A549 (cell line): ENCODE measurements around the gene SLC22A23. TPM values are rescaled to one million over a fixed set of nuclear protein-coding genes. Genes with fewer than 3 reads are reported as not detected.
A peak's percentile ranks its signal among the peaks of the same experiment; 100 is the strongest.

Source experiments
- ATAC-seq, 2 experiments: fragments of 200-7000 bp in 1 of 2; fragments of >200 bp in 1 of 2; cut with Nextera tagmentation in 1 of 2; cut with Tn5 transposase in 1 of 2; 3 replicates each; pipeline versions ENCODE4 v1.8.0 to v1.9.1; 2018 to 2020; ENCODE audit warnings: mild to moderate bottlenecking in 1 of 2, moderate library complexity in 1 of 2
- CTCF ChIA-PET: fragments of 300-600 bp; sonication (Branson Sonifier 250); formaldehyde crosslinking; extraction: SDS; loops from one replicate; lab custom pipeline; 2021; ENCODE audit warnings: antibody characterized with exemption, inconsistent platforms; lab: Yijun Ruan, JAX
- POLR2A ChIA-PET: fragments of 350-600 bp; formaldehyde crosslinking; extraction: SDS; loops from one replicate; lab custom pipeline; 2021; ENCODE audit warnings: antibody characterized with exemption, inconsistent platforms; lab: Yijun Ruan, JAX
- DNase-seq, 2 experiments: peaks; one replicate each; pipeline versions ENCODE4 v3.0.0 to v3.0.0-alpha.2; 2011 to 2016; ENCODE audit warnings: low read depth in 1 of 2, low spot score in 1 of 2
- FAIRE-seq: peaks from 2 replicates; lab custom pipeline; 2011; peaks lifted over from hg19 to GRCh38; lab: Jason Lieb, UNC
- H3K27ac ChIP-seq, 2 experiments: fragments of >200 bp; sonication (Bioruptor Twin); formaldehyde crosslinking; 3 replicates each; pipeline ENCODE4 v1.5.1; 2016 to 2017
- H3K4me1 ChIP-seq: fragments of >200 bp; sonication (Bioruptor Twin); formaldehyde crosslinking; 3 replicates; pipeline ENCODE4 v1.6.1; 2016
- H3K4me2 ChIP-seq: fragments of >200 bp; sonication (Bioruptor Twin); formaldehyde crosslinking; 3 replicates; pipeline ENCODE4 v1.6.1; 2016
- H3K4me3 ChIP-seq: fragments of >200 bp; sonication (Bioruptor Twin); formaldehyde crosslinking; 3 replicates; pipeline ENCODE4 v1.5.1; 2016
- H3K9me3 ChIP-seq: fragments of >200 bp; sonication (Bioruptor Twin); formaldehyde crosslinking; 3 replicates; pipeline ENCODE4 v1.6.1; 2016
- CBX2 ChIP-seq: fragments of 200-600 bp; sonication (generic); IDR thresholded peaks from 2 replicates; pipeline ENCODE4 v1.6.1; 2016; ENCODE audit warnings: low read depth, mild to moderate bottlenecking, borderline replicate concordance
- CEBPB ChIP-seq, 2 experiments: fragments of >200 bp in 1 of 2; sonication (Bioruptor Twin) in 1 of 2; formaldehyde crosslinking in 1 of 2; IDR thresholded peaks; 2 replicates each; pipeline ENCODE4 v1.6.1; 2012 to 2016
- CHD2 ChIP-seq: fragments of 150-350 bp; IDR thresholded peaks from 2 replicates; pipeline ENCODE4 v1.6.1; 2014; ENCODE audit warnings: low read length; ENCODE audit not compliant: partially characterized antibody
- EHMT2 ChIP-seq: fragments of 200-600 bp; sonication (generic); IDR thresholded peaks from 2 replicates; pipeline ENCODE4 v1.6.1; 2016; ENCODE audit warnings: antibody characterized with exemption, low read depth, mild to moderate bottlenecking, moderate library complexity
- FOSL2 ChIP-seq, 2 experiments: fragments of 450-650 bp in 1 of 2; fragments of >200 bp in 1 of 2; sonication (Bioruptor Twin) in 1 of 2; formaldehyde crosslinking; IDR thresholded peaks; 2 replicates each; pipeline versions ENCODE4 v1.5.0 to v1.6.1; 2016 to 2020; ENCODE audit warnings: mild to moderate bottlenecking in 1 of 2, moderate library complexity in 1 of 2
- GATA3 ChIP-seq: IDR thresholded peaks from 2 replicates; pipeline ENCODE4 v1.6.1; 2012; ENCODE audit warnings: borderline replicate concordance
- HDAC2 ChIP-seq: fragments of 200-600 bp; sonication (generic); IDR thresholded peaks from 2 replicates; pipeline ENCODE4 v1.6.1; 2016
- HOXA7 ChIP-seq: fragments of 250-450 bp; sonication (Bioruptor Pico); IDR thresholded peaks from 2 replicates; pipeline ENCODE4 v1.5.0; 2020; ENCODE audit warnings: mild to moderate bottlenecking, moderate library complexity
- JUNB ChIP-seq: fragments of >200 bp; sonication (Bioruptor Twin); formaldehyde crosslinking; IDR thresholded peaks from 2 replicates; pipeline ENCODE4 v1.6.1; 2016
- KDM1A ChIP-seq: fragments of 200-600 bp; sonication (generic); IDR thresholded peaks from 2 replicates; pipeline ENCODE4 v1.6.1; 2016; ENCODE audit warnings: low read depth, mild to moderate bottlenecking
- MYC ChIP-seq: IDR thresholded peaks from 2 replicates; pipeline ENCODE4 v1.6.1; 2012; ENCODE audit warnings: mild to moderate bottlenecking, inconsistent platforms, low read length, improper control_type of control experiment, borderline replicate concordance
- NFE2L2 ChIP-seq: fragments of 150-350 bp; conservative IDR thresholded peaks from 2 replicates; pipeline ENCODE4 v1.6.1; 2014; ENCODE audit warnings: low read length
- POLR2A ChIP-seq: IDR thresholded peaks from 2 replicates; pipeline ENCODE4 v1.6.1; 2012; ENCODE audit warnings: mild to moderate bottlenecking, low read length
- SMC3 ChIP-seq: fragments of >200 bp; sonication (Bioruptor Twin); formaldehyde crosslinking; IDR thresholded peaks from 3 replicates; pipeline ENCODE4 v1.6.1; 2018; ENCODE audit warnings: inconsistent platforms
- SREBF2 ChIP-seq: fragments of 450-650 bp; IDR thresholded peaks from 2 replicates; pipeline ENCODE4 v1.6.1; 2014; ENCODE audit warnings: mild to moderate bottlenecking, moderate library complexity
- TFCP2L1 ChIP-seq: fragments of 250-450 bp; sonication (Bioruptor Pico); IDR thresholded peaks from 2 replicates; pipeline ENCODE4 v1.5.0; 2021; ENCODE audit warnings: mild to moderate bottlenecking
- TP53 ChIP-seq: fragments of 250-450 bp; sonication (Bioruptor Pico); IDR thresholded peaks from 2 replicates; pipeline ENCODE4 v1.5.0; 2021; ENCODE audit warnings: mild to moderate bottlenecking, moderate library complexity
- ZC3H11A ChIP-seq: fragments of 450-650 bp; IDR thresholded peaks from 2 replicates; pipeline ENCODE4 v1.6.1; 2014; ENCODE audit warnings: antibody characterized with exemption, mild to moderate bottlenecking
- ZNF302 ChIP-seq: fragments of 250-450 bp; sonication (Bioruptor Pico); IDR thresholded peaks from 2 replicates; pipeline ENCODE4 v1.9.0; 2021; ENCODE audit warnings: inconsistent platforms, mild to moderate bottlenecking, moderate library complexity
- whole genome bisulfite sequencing: methylation state at CpG from one replicate; pipeline ENCODE4 v1.1.6; 2017; ENCODE audit errors: missing lambda C conversion rate; 5-methylcytosine and 5-hydroxymethylcytosine counted together
- polyA plus RNA-seq, 4 experiments: library from polyadenylated mRNA; depleted of rRNA in 3 of 4; stranded (reverse); fragments of >200 nt; fragmentation: RNase III in 1 of 4; extraction: RNeasy Plus Mini Kit Qiagen cat#74134 plus additional on column Dnase treatment in 1 of 4; gene quantifications; 2 replicates in 3 of 4; 3 replicates in 1 of 4; pipeline ENCODE4 v1.2.3, GENCODE V29; 2011 to 2017
- TF ChIP-seq, protein P1 (sequence below): fragments of 200-600 bp; sonication (generic); IDR thresholded peaks from 2 replicates; pipeline ENCODE4 v1.6.1; 2016; ENCODE audit warnings: antibody characterized with exemption, mild to moderate bottlenecking, moderate library complexity
- TF ChIP-seq, protein P2 (sequence below): fragments of >200 bp; sonication (Bioruptor Twin); formaldehyde crosslinking; IDR thresholded peaks from 2 replicates; pipeline ENCODE4 v1.6.1; 2016
- TF ChIP-seq, protein P3 (sequence below): fragments of 450-650 bp; IDR thresholded peaks from 2 replicates; pipeline ENCODE4 v1.6.1; 2014; ENCODE audit warnings: antibody characterized with exemption
- TF ChIP-seq, protein P4 (sequence below): IDR thresholded peaks from 2 replicates; pipeline ENCODE4 v1.6.1; 2012
- TF ChIP-seq, protein P5 (sequence below): fragments of 250-450 bp; sonication (Bioruptor Pico); IDR thresholded peaks from 2 replicates; pipeline ENCODE4 v1.5.0; 2020; ENCODE audit warnings: low read depth, mild to moderate bottlenecking, moderate library complexity
- TF ChIP-seq, protein P6 (sequence below): fragments of 150-350 bp; IDR thresholded peaks from 2 replicates; pipeline ENCODE4 v1.6.1; 2014; ENCODE audit warnings: low read depth, mild to moderate bottlenecking, low read length
- TF ChIP-seq, protein P7 (sequence below): fragments of >200 bp; sonication (Bioruptor Twin); formaldehyde crosslinking; IDR thresholded peaks from 3 replicates; pipeline ENCODE4 v1.6.1; 2016
- TF ChIP-seq, protein P8 (sequence below): IDR thresholded peaks from 2 replicates; pipeline ENCODE4 v1.6.1; 2012; ENCODE audit warnings: low read depth, borderline replicate concordance

The SLC22A23 gene
- polyA plus RNA-seq, 2 of the 4 experiments (the other 2 are of a cell fraction), result 4.4 to 6.2 TPM

DNA sequence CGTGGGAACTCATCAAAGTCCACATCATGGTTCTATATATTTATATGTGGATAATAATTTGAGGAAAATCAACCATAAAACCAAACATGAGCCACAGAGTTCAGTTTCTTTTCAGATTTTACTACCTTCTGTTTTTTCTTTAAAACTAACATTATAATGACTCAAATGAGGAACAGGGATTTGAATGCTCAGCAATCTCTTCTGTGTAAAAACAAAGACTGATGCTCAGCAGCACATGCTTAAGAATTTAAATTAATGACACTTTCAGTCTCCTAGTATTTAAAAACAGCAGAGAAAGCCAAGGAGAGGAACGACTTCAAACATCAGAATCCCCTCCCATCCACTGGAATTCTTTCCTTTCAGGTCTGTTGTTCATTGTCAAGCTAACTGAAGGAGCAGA, 125.4 kb downstream of the SLC22A23 start (continued):
- TF ChIP-seq, protein P1, sequence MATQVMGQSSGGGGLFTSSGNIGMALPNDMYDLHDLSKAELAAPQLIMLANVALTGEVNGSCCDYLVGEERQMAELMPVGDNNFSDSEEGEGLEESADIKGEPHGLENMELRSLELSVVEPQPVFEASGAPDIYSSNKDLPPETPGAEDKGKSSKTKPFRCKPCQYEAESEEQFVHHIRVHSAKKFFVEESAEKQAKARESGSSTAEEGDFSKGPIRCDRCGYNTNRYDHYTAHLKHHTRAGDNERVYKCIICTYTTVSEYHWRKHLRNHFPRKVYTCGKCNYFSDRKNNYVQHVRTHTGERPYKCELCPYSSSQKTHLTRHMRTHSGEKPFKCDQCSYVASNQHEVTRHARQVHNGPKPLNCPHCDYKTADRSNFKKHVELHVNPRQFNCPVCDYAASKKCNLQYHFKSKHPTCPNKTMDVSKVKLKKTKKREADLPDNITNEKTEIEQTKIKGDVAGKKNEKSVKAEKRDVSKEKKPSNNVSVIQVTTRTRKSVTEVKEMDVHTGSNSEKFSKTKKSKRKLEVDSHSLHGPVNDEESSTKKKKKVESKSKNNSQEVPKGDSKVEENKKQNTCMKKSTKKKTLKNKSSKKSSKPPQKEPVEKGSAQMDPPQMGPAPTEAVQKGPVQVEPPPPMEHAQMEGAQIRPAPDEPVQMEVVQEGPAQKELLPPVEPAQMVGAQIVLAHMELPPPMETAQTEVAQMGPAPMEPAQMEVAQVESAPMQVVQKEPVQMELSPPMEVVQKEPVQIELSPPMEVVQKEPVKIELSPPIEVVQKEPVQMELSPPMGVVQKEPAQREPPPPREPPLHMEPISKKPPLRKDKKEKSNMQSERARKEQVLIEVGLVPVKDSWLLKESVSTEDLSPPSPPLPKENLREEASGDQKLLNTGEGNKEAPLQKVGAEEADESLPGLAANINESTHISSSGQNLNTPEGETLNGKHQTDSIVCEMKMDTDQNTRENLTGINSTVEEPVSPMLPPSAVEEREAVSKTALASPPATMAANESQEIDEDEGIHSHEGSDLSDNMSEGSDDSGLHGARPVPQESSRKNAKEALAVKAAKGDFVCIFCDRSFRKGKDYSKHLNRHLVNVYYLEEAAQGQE, result no peak
- TF ChIP-seq EHMT2 (no peak), CBX2 (no peak), JUNB (no peak), HDAC2 (no peak), FOSL2 (IDR thresholded peaks at IDR 0.05) (no peak), FOSL2 (CRISPR knock-in tag; IDR thresholded peaks at IDR 0.05) (no peak), NFE2L2 (no peak), CHD2 (no peak), SMC3 (no peak)
- TF ChIP-seq, protein P2, sequence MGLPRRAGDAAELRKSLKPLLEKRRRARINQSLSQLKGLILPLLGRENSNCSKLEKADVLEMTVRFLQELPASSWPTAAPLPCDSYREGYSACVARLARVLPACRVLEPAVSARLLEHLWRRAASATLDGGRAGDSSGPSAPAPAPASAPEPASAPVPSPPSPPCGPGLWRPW, result no peak
- TF ChIP-seq, all 56 proteins: peak for 0

DNA sequence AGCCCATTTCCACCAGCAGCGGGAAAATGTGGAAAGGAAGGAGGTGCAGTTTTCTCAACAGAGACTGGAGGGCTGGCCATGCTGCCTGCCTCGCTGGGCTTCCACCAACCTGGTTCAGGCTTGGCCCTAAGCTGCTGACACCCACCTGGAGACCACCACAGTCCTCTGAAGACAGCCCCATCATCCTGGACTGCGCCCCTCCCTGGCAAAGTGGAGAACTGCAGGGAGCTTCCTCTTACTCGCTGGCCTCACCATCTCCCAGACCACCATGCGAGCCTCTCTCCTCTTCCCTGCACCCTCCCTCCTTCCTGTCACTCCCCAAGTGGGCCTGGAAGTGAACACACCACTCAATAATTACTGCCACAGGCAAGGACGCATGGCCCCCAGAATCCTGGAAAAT, 126.7 kb downstream of the SLC22A23 start:
- CTCF ChIA-PET, result interaction anchor here (0.9 to 1.5 kb wide), 3 partner anchors 9 to 126 kb away, joined by 3 to 4 read pairs (median 3); partner anchors contain the start of gene SLC22A23
- POLR2A ChIA-PET, result no interaction called here
- Histone ChIP-seq H3K4me2 (no peak overlapping the region), H3K9me3 (no peaks in the 10 kb centered on the region), H3K27ac (0 out of 6 replicates have a peak overlapping the region, but pooled peaks of 1 of the 2 experiments have one; percentile 12)
- ATAC-seq, result no peak
- TF ChIP-seq, protein P3, sequence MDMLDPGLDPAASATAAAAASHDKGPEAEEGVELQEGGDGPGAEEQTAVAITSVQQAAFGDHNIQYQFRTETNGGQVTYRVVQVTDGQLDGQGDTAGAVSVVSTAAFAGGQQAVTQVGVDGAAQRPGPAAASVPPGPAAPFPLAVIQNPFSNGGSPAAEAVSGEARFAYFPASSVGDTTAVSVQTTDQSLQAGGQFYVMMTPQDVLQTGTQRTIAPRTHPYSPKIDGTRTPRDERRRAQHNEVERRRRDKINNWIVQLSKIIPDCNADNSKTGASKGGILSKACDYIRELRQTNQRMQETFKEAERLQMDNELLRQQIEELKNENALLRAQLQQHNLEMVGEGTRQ, result no peak
- TF ChIP-seq MYC (no peak), TP53 (CRISPR knock-in tag) (no peak), GATA3 (no peak), SREBF2 (no peak), POLR2A (no peak)
- TF ChIP-seq, protein P4, sequence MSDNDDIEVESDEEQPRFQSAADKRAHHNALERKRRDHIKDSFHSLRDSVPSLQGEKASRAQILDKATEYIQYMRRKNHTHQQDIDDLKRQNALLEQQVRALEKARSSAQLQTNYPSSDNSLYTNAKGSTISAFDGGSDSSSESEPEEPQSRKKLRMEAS, result no peak
- TF ChIP-seq, protein P5, sequence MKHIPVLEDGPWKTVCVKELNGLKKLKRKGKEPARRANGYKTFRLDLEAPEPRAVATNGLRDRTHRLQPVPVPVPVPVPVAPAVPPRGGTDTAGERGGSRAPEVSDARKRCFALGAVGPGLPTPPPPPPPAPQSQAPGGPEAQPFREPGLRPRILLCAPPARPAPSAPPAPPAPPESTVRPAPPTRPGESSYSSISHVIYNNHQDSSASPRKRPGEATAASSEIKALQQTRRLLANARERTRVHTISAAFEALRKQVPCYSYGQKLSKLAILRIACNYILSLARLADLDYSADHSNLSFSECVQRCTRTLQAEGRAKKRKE, result no peak
- TF ChIP-seq, all 56 proteins: peak for 0
- Histone ChIP-seq H3K4me3 (no peak overlapping the region), H3K4me1 (peaks cover 33% of the 10 kb centered on the region)
- DNase-seq, result no peak
- WGBS, result 79% methylated on average over 5 of the region's 6 CpGs
- no peak for FAIRE-seq

DNA sequence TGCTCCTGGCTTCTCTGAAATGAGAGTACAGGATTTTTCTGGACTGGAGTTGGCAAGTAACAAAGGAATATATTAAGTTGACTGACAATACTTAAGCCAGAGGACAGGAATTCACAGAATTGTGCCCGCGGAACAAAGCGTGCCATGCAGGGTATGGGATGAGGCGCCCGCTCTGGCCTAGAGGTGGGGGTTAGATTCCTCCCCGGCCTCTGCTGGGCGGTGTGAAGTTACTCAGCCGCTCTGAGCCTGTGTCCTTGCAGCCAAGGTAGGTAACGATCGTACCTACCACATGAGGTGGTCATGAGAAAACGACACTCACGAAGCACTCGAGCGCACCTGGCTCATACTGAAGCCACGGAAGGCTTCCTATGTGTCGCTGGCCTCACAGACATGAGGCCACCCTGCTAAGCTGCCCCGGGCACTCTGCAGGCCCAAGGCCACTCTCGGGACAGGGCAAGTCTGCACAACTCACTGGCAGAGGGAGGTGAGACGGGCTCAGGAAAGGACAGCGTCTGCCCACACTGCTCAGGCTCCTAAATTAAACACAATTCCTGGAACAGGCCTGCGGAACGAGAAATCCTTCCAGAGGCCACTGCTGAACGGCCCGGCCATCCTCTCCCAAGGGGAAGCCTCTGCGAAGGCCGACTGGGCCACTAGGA, 127.3 kb downstream of the SLC22A23 start:
- DNase-seq, result no peak
- Histone ChIP-seq H3K9me3 (no peaks in the 10 kb centered on the region), H3K4me1 (peaks cover 40% of the 10 kb centered on the region), H3K4me2 (no peak overlapping the region), H3K4me3 (no peak overlapping the region), H3K27ac (no peak overlapping the region)
- no peak for ATAC-seq
- 91% methylated on average over 26 of the region's 26 CpGs for WGBS
- FAIRE-seq, result no peak
- CTCF ChIA-PET, result interaction anchor here (1.5 kb wide), 1 partner anchor 8 kb away, joined by 3 read pairs; no protein-coding TSS in a partner anchor
- POLR2A ChIA-PET, result no interaction called here
- TF ChIP-seq, protein P6, sequence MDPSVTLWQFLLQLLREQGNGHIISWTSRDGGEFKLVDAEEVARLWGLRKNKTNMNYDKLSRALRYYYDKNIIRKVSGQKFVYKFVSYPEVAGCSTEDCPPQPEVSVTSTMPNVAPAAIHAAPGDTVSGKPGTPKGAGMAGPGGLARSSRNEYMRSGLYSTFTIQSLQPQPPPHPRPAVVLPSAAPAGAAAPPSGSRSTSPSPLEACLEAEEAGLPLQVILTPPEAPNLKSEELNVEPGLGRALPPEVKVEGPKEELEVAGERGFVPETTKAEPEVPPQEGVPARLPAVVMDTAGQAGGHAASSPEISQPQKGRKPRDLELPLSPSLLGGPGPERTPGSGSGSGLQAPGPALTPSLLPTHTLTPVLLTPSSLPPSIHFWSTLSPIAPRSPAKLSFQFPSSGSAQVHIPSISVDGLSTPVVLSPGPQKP, result no peak
- TF ChIP-seq POLR2A (no peak), HOXA7 (CRISPR knock-in tag) (no peak), CBX2 (no peak), SMC3 (no peak), ZNF302 (CRISPR knock-in tag) (no peak), ZC3H11A (no peak), CEBPB (IDR thresholded peaks at IDR 0.05) (no peak), TFCP2L1 (CRISPR knock-in tag) (no peak), KDM1A (no peak)
- TF ChIP-seq, protein P7, sequence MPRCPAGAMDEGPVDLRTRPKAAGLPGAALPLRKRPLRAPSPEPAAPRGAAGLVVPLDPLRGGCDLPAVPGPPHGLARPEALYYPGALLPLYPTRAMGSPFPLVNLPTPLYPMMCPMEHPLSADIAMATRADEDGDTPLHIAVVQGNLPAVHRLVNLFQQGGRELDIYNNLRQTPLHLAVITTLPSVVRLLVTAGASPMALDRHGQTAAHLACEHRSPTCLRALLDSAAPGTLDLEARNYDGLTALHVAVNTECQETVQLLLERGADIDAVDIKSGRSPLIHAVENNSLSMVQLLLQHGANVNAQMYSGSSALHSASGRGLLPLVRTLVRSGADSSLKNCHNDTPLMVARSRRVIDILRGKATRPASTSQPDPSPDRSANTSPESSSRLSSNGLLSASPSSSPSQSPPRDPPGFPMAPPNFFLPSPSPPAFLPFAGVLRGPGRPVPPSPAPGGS, result no peak
- TF ChIP-seq, protein P8, sequence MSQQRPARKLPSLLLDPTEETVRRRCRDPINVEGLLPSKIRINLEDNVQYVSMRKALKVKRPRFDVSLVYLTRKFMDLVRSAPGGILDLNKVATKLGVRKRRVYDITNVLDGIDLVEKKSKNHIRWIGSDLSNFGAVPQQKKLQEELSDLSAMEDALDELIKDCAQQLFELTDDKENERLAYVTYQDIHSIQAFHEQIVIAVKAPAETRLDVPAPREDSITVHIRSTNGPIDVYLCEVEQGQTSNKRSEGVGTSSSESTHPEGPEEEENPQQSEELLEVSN, result no peak
- TF ChIP-seq, protein P2, result no peak
